SU-DHL-6 (cell line): ENCODE results near the gene SARDH.

Source experiments
- H2AFZ ChIP-seq: fragments of 200-600 bp; sonication (generic); 2 replicates; pipeline ENCODE4 v1.6.1; 2014; ENCODE audit warnings: low read depth, mild to moderate bottlenecking, moderate library complexity, mixed read lengths, antibody characterized with exemption, low read length; ENCODE audit not compliant: severe bottlenecking
- H3F3A ChIP-seq: fragments of 200-600 bp; shearing (Covaris generic); 2 replicates; pipeline ENCODE4 v1.6.0; 2016; ENCODE audit warnings: antibody characterized with exemption, mild to moderate bottlenecking; ENCODE audit not compliant: insufficient read depth
- H3K27ac ChIP-seq: fragments of 200-600 bp; sonication (generic); 2 replicates; pipeline ENCODE4 v1.5.1; 2016; ENCODE audit warnings: low read depth, mild to moderate bottlenecking, low read length, moderate library complexity, mixed read lengths
- H3K27me3 ChIP-seq: fragments of 200-600 bp; sonication (generic), shearing (Covaris generic); 2 replicates; pipeline ENCODE4 v1.6.0; 2014; ENCODE audit warnings: mild to moderate bottlenecking, low read length
- H3K36me3 ChIP-seq: fragments of 200-600 bp; sonication (generic); 2 replicates; pipeline ENCODE4 v1.6.1; 2014; ENCODE audit warnings: mild to moderate bottlenecking, low read length, mixed read lengths
- H3K4me2 ChIP-seq: fragments of 300-600, 200-600 bp; shearing (Covaris generic), sonication (generic); 2 replicates; pipeline ENCODE4 v1.6.0; 2014; ENCODE audit warnings: low read length, low read depth, mild to moderate bottlenecking; ENCODE audit not compliant: poor library complexity, severe bottlenecking
- H3K4me3 ChIP-seq: fragments of 200-600 bp; sonication (generic); 2 replicates; pipeline ENCODE4 v1.5.1; 2014; ENCODE audit warnings: antibody characterized with exemption, low read length, mild to moderate bottlenecking, mixed read lengths; ENCODE audit not compliant: insufficient read depth, poor library complexity, severe bottlenecking
- H3K79me2 ChIP-seq: fragments of 200-600 bp; sonication (generic); 2 replicates; pipeline ENCODE4 v1.6.1; 2014; ENCODE audit warnings: mild to moderate bottlenecking, low read length, moderate library complexity; ENCODE audit not compliant: insufficient read depth
- H3K9ac ChIP-seq: fragments of 200-600 bp; sonication (generic); 2 replicates; pipeline ENCODE4 v1.7.0; 2014; ENCODE audit warnings: mild to moderate bottlenecking, low read length
- H3K9me2 ChIP-seq: fragments of 200-600 bp; sonication (generic); replicated peaks from 2 replicates; pipeline ENCODE4 v1.6.1; 2014; ENCODE audit warnings: low read length; ENCODE audit not compliant: insufficient read depth
- H3K9me3 ChIP-seq: fragments of 200-600 bp; sonication (generic); 2 replicates; pipeline ENCODE4 v1.6.1; 2014; ENCODE audit warnings: low read length, mixed read lengths; ENCODE audit not compliant: insufficient read depth
- H4K20me1 ChIP-seq: fragments of 200-600 bp; sonication (generic); 2 replicates; pipeline ENCODE4 v1.6.1; 2014; ENCODE audit warnings: low read depth, mild to moderate bottlenecking, antibody characterized with exemption, low read length, moderate library complexity, mixed read lengths
- CTCF ChIP-seq: fragments of 200-600 bp; sonication (generic); IDR thresholded peaks from one replicate; pipeline ENCODE4 v1.5.1; 2017; ENCODE audit warnings: antibody characterized with exemption, mild to moderate bottlenecking, low read length, moderate library complexity; ENCODE audit not compliant: insufficient read depth, poor library complexity, severe bottlenecking
- EZH2phosphoT487 ChIP-seq: fragments of 200-600 bp; sonication (generic), shearing (Covaris generic); conservative IDR thresholded peaks from 2 replicates; pipeline ENCODE4 v1.6.1; 2018; ENCODE audit warnings: mild to moderate bottlenecking, antibody characterized with exemption, low read length, moderate library complexity, mixed read lengths

The SARDH gene

DNA sequence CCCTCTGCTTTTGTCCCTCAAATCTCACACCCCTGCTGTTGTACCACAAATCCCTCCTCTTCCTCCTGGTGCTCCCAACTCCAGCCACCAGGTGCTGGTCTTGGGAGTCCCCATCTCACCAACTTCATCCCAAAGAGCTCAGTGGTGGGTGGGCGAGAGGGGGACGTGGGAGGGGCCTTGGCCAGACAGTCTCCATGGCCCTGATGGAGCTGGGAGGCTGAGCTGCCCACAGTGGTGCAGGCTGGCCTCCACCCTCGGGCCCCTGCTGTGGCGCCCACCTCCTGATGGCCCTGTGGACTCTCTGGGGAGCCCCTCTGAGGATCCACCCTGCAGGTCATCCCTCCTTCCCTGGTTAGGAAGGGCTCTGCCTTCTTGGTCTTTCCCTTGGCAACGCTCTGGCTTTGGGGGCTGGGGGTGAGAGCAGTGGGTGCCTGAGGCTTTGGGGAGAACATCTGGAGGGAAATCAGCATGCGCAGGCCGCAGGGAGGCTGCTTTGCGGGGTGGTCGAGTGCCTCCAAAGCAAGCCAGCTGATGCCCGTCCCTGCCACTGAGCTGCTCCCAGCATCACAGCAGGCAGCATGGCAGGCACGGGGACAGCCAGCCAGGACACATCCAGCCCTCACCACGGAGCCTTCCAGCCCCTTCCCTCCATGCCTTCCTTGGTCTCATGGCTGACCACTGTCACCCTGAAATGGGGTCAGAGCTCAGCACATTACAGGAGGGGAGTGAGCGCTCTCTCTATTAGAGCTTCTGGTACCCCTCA lies 121.3 kb downstream of the SARDH start:
- Histone ChIP-seq H4K20me1 (no peaks in the 10 kb centered on the region), H3K4me3 (no peak overlapping the region), H3K79me2 (no peaks in the 10 kb centered on the region), H3F3A (no peaks in the 10 kb centered on the region), H3K4me2 (no peak overlapping the region), H3K9me3 (no peaks in the 10 kb centered on the region), H3K9ac (no peak overlapping the region), H3K27me3 (no peaks in the 10 kb centered on the region), H2AFZ (no peak overlapping the region), H3K36me3 (no peaks in the 10 kb centered on the region), H3K27ac (no peak overlapping the region), H3K9me2 (no peaks in the 10 kb centered on the region)
- TF ChIP-seq CTCF (no peak), EZH2phosphoT487 (no peak)

DNA sequence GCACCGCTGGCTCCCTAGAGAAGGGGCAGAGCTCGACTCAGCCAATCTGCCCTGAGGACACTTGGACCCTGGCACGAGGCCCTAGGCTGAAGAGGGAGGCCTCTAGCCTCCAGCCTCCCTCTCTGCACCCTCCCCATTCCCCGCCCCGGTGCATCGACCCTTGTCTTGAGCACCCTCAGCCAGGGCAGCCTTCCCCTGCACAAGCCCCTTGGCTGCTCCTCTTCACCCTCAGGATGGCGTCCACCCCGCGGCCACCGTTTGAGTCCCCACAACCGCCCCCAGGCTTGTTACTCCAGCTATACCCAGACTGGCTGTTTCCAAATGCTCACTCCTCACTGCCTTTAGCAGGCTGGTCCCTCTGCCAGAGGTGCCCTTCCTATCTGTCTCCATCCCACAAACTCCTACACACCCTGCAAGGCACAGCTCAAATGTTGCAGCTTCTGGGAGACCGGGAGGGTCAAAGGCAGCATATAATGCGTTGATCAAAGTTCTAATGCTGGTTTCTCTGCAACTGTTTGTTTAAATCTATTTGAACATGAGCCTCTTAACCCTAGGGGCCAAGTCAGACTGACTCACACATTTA lies 122.5 kb downstream of the SARDH start:
- Histone ChIP-seq H3K4me3 (no peak overlapping the region), H3K9me2 (no peaks in the 10 kb centered on the region), H4K20me1 (no peaks in the 10 kb centered on the region), H3K9me3 (no peaks in the 10 kb centered on the region), H3K4me2 (no peak overlapping the region), H2AFZ (no peak overlapping the region), H3F3A (no peaks in the 10 kb centered on the region), H3K79me2 (no peaks in the 10 kb centered on the region), H3K27me3 (no peaks in the 10 kb centered on the region), H3K9ac (no peak overlapping the region), H3K36me3 (no peaks in the 10 kb centered on the region), H3K27ac (no peak overlapping the region)
- TF ChIP-seq EZH2phosphoT487 (no peak), CTCF (no peak)

GRCh38 chr9:133615186-133615585 lies 123.0 kb downstream of the SARDH start:
- Histone ChIP-seq H3F3A (no peaks in the 10 kb centered on the region), H4K20me1 (no peaks in the 10 kb centered on the region), H3K79me2 (no peaks in the 10 kb centered on the region), H3K9me2 (no peaks in the 10 kb centered on the region), H3K4me3 (no peak overlapping the region), H3K27ac (no peak overlapping the region), H3K36me3 (no peaks in the 10 kb centered on the region), H3K27me3 (no peaks in the 10 kb centered on the region), H3K9ac (no peak overlapping the region), H2AFZ (no peak overlapping the region), H3K4me2 (no peak overlapping the region), H3K9me3 (no peaks in the 10 kb centered on the region)
- TF ChIP-seq EZH2phosphoT487 (no peak), CTCF (no peak)
